Kidney (tissue), 14 donors: ENCODE measurements around the gene KRT6A. TPM values are rescaled to one million over a fixed set of nuclear protein-coding genes. Genes with fewer than 3 reads are reported as not detected.
A peak's percentile ranks its signal among the peaks of the same experiment; 100 is the strongest.

Source experiments
- DNase-seq, 5 donors: peaks; one replicate each; pipeline ENCODE4 v3.0.0-alpha.2; 2013 to 2020
- FAIRE-seq: peaks from 2 replicates; lab custom pipeline; 2012; peaks lifted over from hg19 to GRCh38; lab: Jason Lieb, UNC
- H3K27ac ChIP-seq, 2 donors: one replicate each; pipeline ENCODE4 v1.7.0; 2013; ENCODE audit warnings: low read depth in 2 of 2, low read length in 2 of 2, inconsistent platforms in 1 of 2
- H3K27me3 ChIP-seq: one replicate; pipeline ENCODE4 v1.7.1; 2013; ENCODE audit warnings: low read length, inconsistent platforms; ENCODE audit not compliant: control insufficient read depth, insufficient read depth
- H3K36me3 ChIP-seq, 3 donors: one replicate each; pipeline versions ENCODE4 v1.7.0 to v1.7.1; 2013; ENCODE audit warnings: low read length in 3 of 3, control low read depth in 1 of 3, inconsistent platforms in 1 of 3; ENCODE audit not compliant: insufficient read depth in 3 of 3, control insufficient read depth in 2 of 3
- H3K4me1 ChIP-seq, 3 donors: one replicate each; pipeline versions ENCODE4 v1.7.0 to v1.7.1; 2013; ENCODE audit warnings: low read length in 3 of 3, inconsistent platforms in 1 of 3, low read depth in 1 of 3; ENCODE audit not compliant: control insufficient read depth in 2 of 3, insufficient read depth in 2 of 3
- H3K4me3 ChIP-seq, 3 donors: one replicate each; pipeline versions ENCODE4 v1.7.0 to v1.8.1; 2013; ENCODE audit warnings: low read length in 3 of 3, control low read depth in 1 of 3, inconsistent platforms in 1 of 3
- H3K9ac ChIP-seq, 3 donors: one replicate each; pipeline versions ENCODE4 v1.7.0 to v1.7.1; 2013; ENCODE audit warnings: low read length in 3 of 3, control low read depth in 1 of 3, inconsistent platforms in 1 of 3
- H3K9me3 ChIP-seq, 3 donors: one replicate each; pipeline versions ENCODE4 v1.7.0 to v1.7.1; 2013; ENCODE audit warnings: low read length in 3 of 3, control low read depth in 1 of 3, inconsistent platforms in 1 of 3; ENCODE audit not compliant: control insufficient read depth in 2 of 3, insufficient read depth in 1 of 3
- CTCF ChIP-seq: IDR thresholded peaks from 3 replicates; pipeline ENCODE4 v1.5.1; 2012; ENCODE audit warnings: mild to moderate bottlenecking, moderate library complexity, borderline replicate concordance; ENCODE audit not compliant: insufficient read depth; ENCODE audit errors: extremely low read depth
- intact Hi-C: fragments of 100-400 bp; cut with DNase I; formaldehyde crosslinking; loops from one replicate; pipeline ENCODE4 v1.11.1; 2022
- polyA plus RNA-seq: library from polyadenylated mRNA; stranded (reverse); fragments of 350-450 nt; fragmentation: Illumina TruSeq; extraction: RNeasy Lipid Tissue Mini Kit (QIAGEN cat#74804); gene quantifications from one replicate; pipeline ENCODE4 v1.2.3, GENCODE V29; 2014; ENCODE audit warnings: low read depth, low replicate concordance; ENCODE audit not compliant: insufficient read depth
- total RNA-seq: library from RNA; stranded (reverse); fragmentation: NEBNext Ultra II Directional; extraction: Animal tissue kit (Norgen Biotek cat#: 25700); gene quantifications from one replicate; pipeline ENCODE4 v1.2.1, GENCODE V29; 2021
- donor health status: control.
- donor health status: control.
- donor health status: control.
- donor health status: control.
- donor health status: control.
- donor health status: DM: yes; HTN: yes; CAD: no.
- donor health status: Normal renal cell carcinoma (clear cell type).

Gene KRT6A
- total and polyA plus RNA-seq, 2 donors from 2014 or later: not detected

GRCh38 chr12:52522346-52523011 is 29.4 kb upstream of the KRT6A start:
- DNase-seq (peak in 1 of 5 donors; percentile 26), FAIRE-seq (no peak)
- intact Hi-C loops: no loop called here
- no peak overlapping the region for H3K9ac ChIP-seq
- H3K4me3 ChIP-seq: no peak overlapping the region
- no peaks in the 10 kb centered on the region for H3K4me1 ChIP-seq
- H3K9me3 ChIP-seq: no peaks in the 10 kb centered on the region
- no peaks in the 10 kb centered on the region for H3K27me3 ChIP-seq
- no peaks in the 10 kb centered on the region for H3K36me3 ChIP-seq
- no peak for TF ChIP-seq CTCF
- no peak overlapping the region for H3K27ac ChIP-seq

GRCh38 chr12:52521568-52522266 is 28.7 kb upstream of the KRT6A start:
- intact Hi-C loops: no loop called here
- H3K9ac ChIP-seq: no peak overlapping the region
- DNase-seq (peak in 1 of 5 donors; percentile 8), FAIRE-seq (no peak)
- H3K9me3 ChIP-seq: no peaks in the 10 kb centered on the region
- no peaks in the 10 kb centered on the region for H3K27me3 ChIP-seq
- no peak for TF ChIP-seq CTCF
- H3K4me1 ChIP-seq: no peaks in the 10 kb centered on the region
- H3K36me3 ChIP-seq: no peaks in the 10 kb centered on the region
- no peak overlapping the region for H3K4me3 ChIP-seq
- H3K27ac ChIP-seq: no peak overlapping the region

GRCh38 chr12:52521175-52521567 is 28.1 kb upstream of the KRT6A start:
- Histone ChIP-seq H3K9me3 (no peaks in the 10 kb centered on the region), H3K36me3 (no peaks in the 10 kb centered on the region), H3K27me3 (no peaks in the 10 kb centered on the region), H3K9ac (no peak overlapping the region), H3K27ac (no peak overlapping the region), H3K4me1 (no peaks in the 10 kb centered on the region), H3K4me3 (no peak overlapping the region)
- TF ChIP-seq CTCF: no peak
- FAIRE-seq (no peak), DNase-seq (peak in 1 of 5 donors; percentile 14)
- intact Hi-C loops: no loop called here
